ENCODE data around the gene COLEC12.

- TF ChIP-seq ZBTB7A (IDR thresholded peaks at IDR 0.05; ENCODE audit: low read depth) (no peak), EP300 (IDR thresholded peaks at IDR 0.05; ENCODE audit: borderline replicate concordance) (no peak), TCF12 (IDR thresholded peaks at IDR 0.05; ENCODE audit: low read depth) (no peak), TEAD4 (IDR thresholded peaks at IDR 0.05) (no peak), CEBPB (IDR thresholded peaks at IDR 0.05) (no peak), REST (IDR thresholded peaks at IDR 0.05; ENCODE audit: low read depth) (no peak), TAF1 (IDR thresholded peaks at IDR 0.05; ENCODE audit: low read depth) (no peak), EGR1 (IDR thresholded peaks at IDR 0.05) (no peak), YY1 (IDR thresholded peaks at IDR 0.05; ENCODE audit: low read depth) (no peak), RAD21 (IDR thresholded peaks at IDR 0.05; ENCODE audit: low read depth) (no peak)
- TF ChIP-seq, protein P1, sequence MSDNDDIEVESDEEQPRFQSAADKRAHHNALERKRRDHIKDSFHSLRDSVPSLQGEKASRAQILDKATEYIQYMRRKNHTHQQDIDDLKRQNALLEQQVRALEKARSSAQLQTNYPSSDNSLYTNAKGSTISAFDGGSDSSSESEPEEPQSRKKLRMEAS (IDR thresholded peaks at IDR 0.05), result no peak
Observed at GRCh38 chr18:533995-534601, 33.6 kb upstream of the COLEC12 start.
